Gastroesophageal sphincter (tissue), 4 donors: ENCODE measurements around the gene CTU1. TPM values are rescaled to one million over a fixed set of nuclear protein-coding genes. Genes with fewer than 3 reads are reported as not detected.

Source experiments
- ATAC-seq: fragments of 150-250 bp; one replicate; pipeline ENCODE4 v1.9.1; 2016; ENCODE audit warnings: mild to moderate bottlenecking, moderate library complexity
- H3K27ac ChIP-seq, 4 donors: fragments of 200-600 bp; sonication (generic) in 3 of 4; 1 replicate in 3 of 4; 2 replicates in 1 of 4; pipeline ENCODE4 v1.5.1; 2016 to 2019
- H3K27me3 ChIP-seq: fragments of 200-600 bp; sonication (generic); one replicate; pipeline ENCODE4 v1.5.1; 2019
- H3K36me3 ChIP-seq, 2 donors: fragments of 200-600 bp; sonication (generic); one replicate each; pipeline ENCODE4 v1.5.1; 2019; ENCODE audit warnings: control low read depth in 1 of 2
- H3K4me1 ChIP-seq, 3 donors: fragments of 200-600 bp; sonication (generic); 1 replicate in 2 of 3; 2 replicates in 1 of 3; pipeline ENCODE4 v1.5.1; 2016 to 2019; ENCODE audit warnings: control low read depth in 2 of 3
- H3K4me3 ChIP-seq, 2 donors: fragments of 200-600 bp; sonication (generic); one replicate each; pipeline ENCODE4 v1.5.1; 2019; ENCODE audit warnings: mild to moderate bottlenecking in 1 of 2, moderate library complexity in 1 of 2
- H3K9me3 ChIP-seq, 3 donors: fragments of 200-600 bp; sonication (generic); one replicate each; pipeline ENCODE4 v1.5.1; 2017 to 2019; ENCODE audit warnings: control low read depth in 2 of 3
- EP300 ChIP-seq: sonication (generic); formaldehyde crosslinking; IDR thresholded peaks from one replicate; pipeline ENCODE4 v1.6.1; 2017; ENCODE audit warnings: antibody characterized with exemption, mild to moderate bottlenecking
- POLR2A ChIP-seq, 2 donors: fragments of 450-650 bp; IDR thresholded peaks; one replicate each; pipeline ENCODE4 v1.6.1; 2017; ENCODE audit warnings: antibody characterized with exemption in 2 of 2, mild to moderate bottlenecking in 2 of 2, moderate library complexity in 1 of 2
- POLR2AphosphoS5 ChIP-seq: sonication (generic); formaldehyde crosslinking; IDR thresholded peaks from one replicate; pipeline ENCODE4 v1.6.1; 2017; ENCODE audit warnings: antibody characterized with exemption
- WGBS, 2 donors: methylation state at CpG; one replicate each; pipeline ENCODE4 v1.1.5; 2018; ENCODE audit warnings: low coverage in 1 of 2; 5-methylcytosine and 5-hydroxymethylcytosine counted together
- total RNA-seq, 4 donors: library from RNA; depleted of rRNA; stranded (reverse); fragments of >200 nt; gene quantifications; one replicate each; pipeline ENCODE4 v1.1.0, GENCODE V29; 2016
- TF ChIP-seq, protein P1 (sequence below), 4 experiments: fragments of 200-600 bp in 2 of 4; fragments of 450-650 bp in 2 of 4; sonication (generic) in 1 of 4; IDR thresholded peaks; one replicate each; pipeline ENCODE4 v1.5.1; 2017 to 2019; ENCODE audit warnings: antibody characterized with exemption in 4 of 4, mild to moderate bottlenecking in 2 of 4, moderate library complexity in 2 of 4

Gene CTU1
- total RNA-seq, 4 donors from 2014 or later: 9.8 to 12.8 (median 11.4) TPM

DNA sequence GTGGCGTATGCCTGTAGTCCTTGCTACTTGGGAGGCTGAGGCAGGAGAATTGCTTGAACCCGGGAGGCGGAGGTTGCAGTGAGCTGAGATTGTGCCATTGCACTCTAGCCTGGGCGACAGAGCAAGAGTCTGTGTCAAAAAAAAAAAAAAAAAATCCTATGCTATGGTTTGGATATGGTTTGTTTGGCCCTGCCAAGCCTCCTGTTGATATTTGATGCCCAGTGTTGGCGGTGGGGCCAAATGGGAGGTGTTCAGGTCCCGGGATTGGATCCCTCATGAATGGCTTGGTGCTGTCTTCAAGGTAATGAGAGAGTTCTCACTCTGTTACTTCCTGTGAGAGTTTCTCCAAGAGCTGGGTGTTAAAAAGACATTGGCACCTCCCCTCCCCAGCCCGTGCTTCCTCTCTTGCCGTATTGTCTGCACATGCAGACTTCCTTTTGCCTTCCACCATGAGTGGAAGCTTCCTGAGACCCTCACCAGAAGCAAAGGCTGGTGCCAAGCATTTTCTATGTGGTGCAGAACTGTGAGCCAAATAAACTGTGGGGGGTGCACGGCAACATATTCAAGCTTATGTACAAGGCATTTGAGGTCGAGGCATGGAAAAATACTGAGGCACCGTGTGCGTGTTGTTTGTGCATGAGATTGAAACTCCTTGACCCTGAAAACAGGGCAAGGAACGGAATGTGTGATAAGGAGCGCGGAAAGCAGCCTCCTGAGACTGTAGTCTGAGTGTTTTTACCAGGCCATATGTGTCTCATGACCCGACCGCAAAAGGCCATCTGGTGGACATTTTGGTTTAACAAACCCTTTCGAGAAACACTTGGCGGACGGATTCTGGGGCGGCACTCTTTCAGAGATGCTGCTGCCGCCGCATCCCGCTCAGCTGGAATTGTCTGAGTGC lies 23.8 kb upstream of the CTU1 start:
- no peaks in the 10 kb centered on the region for H3K4me1 ChIP-seq
- H3K4me3 ChIP-seq: no peak overlapping the region
- H3K9me3 ChIP-seq: no peaks in the 10 kb centered on the region
- H3K27me3 ChIP-seq: peaks cover 42% of the 10 kb centered on the region
- TF ChIP-seq POLR2AphosphoS5 (no peak), POLR2A (IDR thresholded peaks at IDR 0.05) (no peak), EP300 (no peak)
- TF ChIP-seq, protein P1, sequence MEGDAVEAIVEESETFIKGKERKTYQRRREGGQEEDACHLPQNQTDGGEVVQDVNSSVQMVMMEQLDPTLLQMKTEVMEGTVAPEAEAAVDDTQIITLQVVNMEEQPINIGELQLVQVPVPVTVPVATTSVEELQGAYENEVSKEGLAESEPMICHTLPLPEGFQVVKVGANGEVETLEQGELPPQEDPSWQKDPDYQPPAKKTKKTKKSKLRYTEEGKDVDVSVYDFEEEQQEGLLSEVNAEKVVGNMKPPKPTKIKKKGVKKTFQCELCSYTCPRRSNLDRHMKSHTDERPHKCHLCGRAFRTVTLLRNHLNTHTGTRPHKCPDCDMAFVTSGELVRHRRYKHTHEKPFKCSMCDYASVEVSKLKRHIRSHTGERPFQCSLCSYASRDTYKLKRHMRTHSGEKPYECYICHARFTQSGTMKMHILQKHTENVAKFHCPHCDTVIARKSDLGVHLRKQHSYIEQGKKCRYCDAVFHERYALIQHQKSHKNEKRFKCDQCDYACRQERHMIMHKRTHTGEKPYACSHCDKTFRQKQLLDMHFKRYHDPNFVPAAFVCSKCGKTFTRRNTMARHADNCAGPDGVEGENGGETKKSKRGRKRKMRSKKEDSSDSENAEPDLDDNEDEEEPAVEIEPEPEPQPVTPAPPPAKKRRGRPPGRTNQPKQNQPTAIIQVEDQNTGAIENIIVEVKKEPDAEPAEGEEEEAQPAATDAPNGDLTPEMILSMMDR (IDR thresholded peaks at IDR 0.05): no peak
- 28 to 44% methylated on average over 16 to 18 of the region's 24 CpGs for WGBS, 2 donors
- H3K27ac ChIP-seq: peak overlapping the region in 1 of 4 donors; percentile 19
- no peak for ATAC-seq
- H3K36me3 ChIP-seq: no peaks in the 10 kb centered on the region

DNA sequence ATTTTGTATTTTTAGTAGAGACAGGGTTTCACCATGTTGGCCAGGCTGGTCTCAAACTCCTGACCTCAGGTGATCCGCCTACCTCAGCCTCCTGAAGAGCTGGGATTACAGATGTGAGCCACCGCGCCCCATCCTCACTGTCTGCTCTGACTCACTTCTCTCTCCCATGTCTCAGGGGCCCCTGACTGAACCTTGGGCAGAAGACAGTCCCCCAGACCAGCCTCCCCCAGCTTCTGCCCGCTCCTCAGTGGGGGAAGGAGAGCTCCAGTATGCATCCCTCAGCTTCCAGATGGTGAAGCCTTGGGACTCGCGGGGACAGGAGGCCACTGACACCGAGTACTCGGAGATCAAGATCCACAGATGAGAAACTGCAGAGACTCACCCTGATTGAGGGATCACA lies 21.5 kb upstream of the CTU1 start:
- no peaks in the 10 kb centered on the region for H3K4me1 ChIP-seq
- peaks cover 52% of the 10 kb centered on the region for H3K27me3 ChIP-seq
- no peak overlapping the region for H3K27ac ChIP-seq
- WGBS, 2 donors: 94% methylated on average over 3 of the region's 8 CpGs; no CpG with 5 or more reads in 1 of the 2 donors
- H3K36me3 ChIP-seq: no peaks in the 10 kb centered on the region
- no peak for TF ChIP-seq POLR2A (IDR thresholded peaks at IDR 0.05)
- no peak overlapping the region for H3K4me3 ChIP-seq
- no peak for ATAC-seq
- no peaks in the 10 kb centered on the region for H3K9me3 ChIP-seq

DNA sequence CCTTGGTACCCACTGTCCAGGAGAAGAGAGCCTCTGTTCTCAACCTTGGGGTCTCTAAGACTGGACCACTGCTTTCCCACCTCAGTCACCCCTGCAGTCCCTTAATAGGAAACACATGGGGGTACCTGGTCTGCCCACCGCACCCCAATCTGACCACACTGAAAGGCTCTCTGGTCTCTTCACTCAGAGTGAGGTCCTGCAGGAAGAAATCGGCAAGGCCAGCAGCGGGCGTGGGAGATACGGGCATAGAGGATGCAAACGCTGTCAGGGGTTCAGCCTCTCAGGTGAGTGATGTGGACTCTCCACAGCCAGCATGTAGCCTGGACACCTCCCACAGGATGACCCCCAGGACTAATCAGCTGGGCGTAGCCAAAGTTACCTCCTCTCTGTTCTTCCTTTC lies 20.0 kb upstream of the CTU1 start:
- Histone ChIP-seq H3K27me3 (peaks cover 66% of the 10 kb centered on the region), H3K4me3 (no peak overlapping the region), H3K9me3 (no peaks in the 10 kb centered on the region), H3K36me3 (no peaks in the 10 kb centered on the region), H3K4me1 (no peaks in the 10 kb centered on the region), H3K27ac (peak overlapping the region in 2 of 4 donors; percentile 4 to 35)
- TF ChIP-seq POLR2AphosphoS5: no peak
- TF ChIP-seq EP300: no peak
- TF ChIP-seq, protein P1 (IDR thresholded peaks at IDR 0.05): no peak
- no peak for TF ChIP-seq POLR2A (IDR thresholded peaks at IDR 0.05)
- ATAC-seq: no peak
- WGBS, 2 donors: 67 to 83% methylated on average over 1 to 7 of the region's 7 CpGs

DNA sequence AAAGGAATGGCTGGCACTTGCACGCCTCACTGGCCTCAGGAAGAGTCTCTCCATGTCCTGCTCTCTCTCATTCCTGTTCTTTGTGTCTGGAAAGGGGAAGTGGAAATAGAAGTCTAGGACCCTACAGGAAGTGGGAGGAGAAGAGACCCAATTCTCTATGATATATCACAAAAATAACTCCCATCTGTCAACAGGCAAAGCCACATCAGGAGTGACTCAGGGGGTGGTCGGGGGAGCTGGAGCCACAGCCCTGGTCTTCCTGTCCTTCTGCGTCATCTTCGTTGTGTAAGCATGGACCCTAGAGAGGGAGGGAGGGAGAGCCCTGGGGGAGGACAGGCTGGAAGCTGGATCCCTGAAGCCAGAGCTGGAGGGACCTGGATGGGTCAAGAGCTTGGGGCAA lies 19.5 kb upstream of the CTU1 start:
- TF ChIP-seq, protein P1 (IDR thresholded peaks at IDR 0.05): no peak
- no peak for TF ChIP-seq EP300
- no peak for TF ChIP-seq POLR2AphosphoS5
- TF ChIP-seq POLR2A (IDR thresholded peaks at IDR 0.05): peak in 1 of 2 donors; percentile 14
- peak overlapping the region in 1 of 4 donors; percentile 35 for H3K27ac ChIP-seq
- ATAC-seq: peak; percentile 35
- 56 to 75% methylated on average over 4 of the region's 4 CpGs for WGBS, 2 donors
- H3K36me3 ChIP-seq: no peaks in the 10 kb centered on the region
- no peaks in the 10 kb centered on the region for H3K4me1 ChIP-seq
- H3K4me3 ChIP-seq: no peak overlapping the region
- H3K27me3 ChIP-seq: peaks cover 71% of the 10 kb centered on the region
- no peaks in the 10 kb centered on the region for H3K9me3 ChIP-seq

DNA sequence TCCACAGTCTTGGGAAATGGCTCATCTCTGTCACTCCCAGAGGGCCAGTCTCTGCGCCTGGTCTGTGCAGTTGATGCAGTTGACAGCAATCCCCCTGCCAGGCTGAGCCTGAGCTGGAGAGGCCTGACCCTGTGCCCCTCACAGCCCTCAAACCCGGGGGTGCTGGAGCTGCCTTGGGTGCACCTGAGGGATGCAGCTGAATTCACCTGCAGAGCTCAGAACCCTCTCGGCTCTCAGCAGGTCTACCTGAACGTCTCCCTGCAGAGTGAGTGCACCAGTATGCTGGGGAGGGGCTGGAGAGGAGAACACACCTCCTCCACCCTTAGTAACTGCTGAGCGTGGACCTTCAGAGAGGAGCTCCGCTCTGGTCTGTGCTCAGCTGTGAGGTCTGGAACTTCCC lies 18.8 kb upstream of the CTU1 start:
- no peaks in the 10 kb centered on the region for H3K4me1 ChIP-seq
- no peak for TF ChIP-seq POLR2AphosphoS5
- TF ChIP-seq, protein P1 (IDR thresholded peaks at IDR 0.05): no peak
- peak overlapping the region in 1 of 2 donors; percentile 30 for H3K4me3 ChIP-seq
- no peaks in the 10 kb centered on the region for H3K9me3 ChIP-seq
- ATAC-seq: no peak
- WGBS, 2 donors: 50 to 70% methylated on average over 2 of the region's 6 CpGs
- peaks cover 73% of the 10 kb centered on the region for H3K27me3 ChIP-seq
- H3K36me3 ChIP-seq: no peaks in the 10 kb centered on the region
- H3K27ac ChIP-seq: peak overlapping the region in 1 of 4 donors; percentile 6
